Type B pancreatic cell (in vitro differentiated cells): ENCODE results near the gene APBB2. TPM values are rescaled to one million over a fixed set of nuclear protein-coding genes. Genes with fewer than 3 reads are reported as not detected.

Source experiments
- DNase-seq: peaks from one replicate; pipeline ENCODE4 v3.0.0; 2021; ENCODE audit warnings: mixed read lengths; ENCODE audit not compliant: unreplicated experiment; ENCODE audit errors: extremely low spot score
- H3K27ac Mint-ChIP-seq: 2 replicates; pipeline ENCODE4 v1.8.0; 2021; ENCODE audit warnings: mild to moderate bottlenecking, mixed read lengths
- H3K27me3 Mint-ChIP-seq: 2 replicates; pipeline ENCODE4 v1.8.0; 2021; ENCODE audit warnings: mixed read lengths
- H3K36me3 Mint-ChIP-seq: 2 replicates; pipeline ENCODE4 v1.8.0; 2021; ENCODE audit warnings: mixed read lengths
- H3K4me1 Mint-ChIP-seq: one replicate; pipeline ENCODE4 v1.8.0; 2021; ENCODE audit warnings: mixed read lengths; ENCODE audit not compliant: unreplicated experiment
- H3K4me3 Mint-ChIP-seq: 2 replicates; pipeline ENCODE4 v1.8.0; 2021; ENCODE audit warnings: mild to moderate bottlenecking, mixed read lengths
- H3K9me3 Mint-ChIP-seq: 2 replicates; pipeline ENCODE4 v1.8.0; 2021; ENCODE audit warnings: mixed read lengths
- long read RNA-seq: library from polyadenylated mRNA; unstranded; transcript quantifications from one replicate; pipeline ENCODE4 v2.0.0, GENCODE V29; 2020
- total RNA-seq: library from RNA; stranded (reverse); gene quantifications from 2 replicates; pipeline ENCODE4 v1.2.1, GENCODE V29; 2021; ENCODE audit warnings: low replicate concordance
- TF ChIP-seq, protein P1 (sequence below): fragments of 200-600 bp; sonication (generic); conservative IDR thresholded peaks from 2 replicates; pipeline ENCODE4 v1.5.0; 2021; ENCODE audit warnings: antibody characterized with exemption, mild to moderate bottlenecking

The APBB2 gene
- total RNA-seq: 18.6 and 33.3 TPM in 2 replicates
- long read RNA-seq, partial matches to known transcripts: 5 of 23 reads
- long read RNA-seq, other reads (novel, unspliced or antisense): 13 of 23 reads

DNA sequence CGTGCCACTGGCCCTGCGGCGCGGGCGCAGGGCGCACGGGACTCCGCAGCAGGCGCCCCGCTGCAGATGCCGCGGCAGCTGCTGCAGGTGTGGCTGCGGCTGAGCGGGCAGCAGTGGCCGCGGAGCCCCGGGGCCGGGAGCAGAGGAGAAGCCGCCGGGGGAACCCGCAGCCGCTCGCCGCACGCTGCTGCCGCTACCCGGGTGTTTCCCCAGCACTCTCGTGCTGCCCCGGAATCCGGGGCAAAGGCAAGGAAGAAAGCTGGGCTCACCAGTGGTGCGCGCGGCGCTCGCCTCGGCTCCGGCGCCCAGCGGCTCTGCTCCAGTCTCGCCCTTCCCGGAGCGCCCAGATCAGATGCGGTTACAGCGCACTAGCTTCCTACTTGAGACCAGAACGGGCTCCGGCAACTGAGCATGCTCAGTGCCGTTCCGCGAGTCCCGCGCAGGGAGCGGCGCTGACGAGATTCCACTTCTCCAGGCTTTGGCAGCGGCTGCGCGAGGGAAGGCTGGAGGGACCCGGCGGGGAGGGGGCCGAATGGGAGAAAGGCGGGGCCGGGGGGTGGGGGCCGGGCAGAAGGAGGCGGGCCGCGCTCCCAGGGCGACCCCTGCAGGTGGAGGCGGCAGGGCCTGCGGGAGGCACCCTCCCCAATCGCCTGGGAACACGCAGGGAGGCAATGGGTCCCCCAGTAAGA, at the start of gene APBB2:
TSS of gene APBB2 (minus strand) at position 407 of the 689 bp plus-strand sequence. CDS start 181,288 bp downstream, outside the sequence.
- H3K4me1 Mint-ChIP-seq: peaks cover 22% of the 10 kb centered on the region
- peaks cover 19% of the 10 kb centered on the region for H3K27me3 Mint-ChIP-seq
- H3K36me3 Mint-ChIP-seq: no peaks in the 10 kb centered on the region
- peak within 1 kb of the TSS; percentile 95 for H3K4me3 Mint-ChIP-seq
- TF ChIP-seq, protein P1, sequence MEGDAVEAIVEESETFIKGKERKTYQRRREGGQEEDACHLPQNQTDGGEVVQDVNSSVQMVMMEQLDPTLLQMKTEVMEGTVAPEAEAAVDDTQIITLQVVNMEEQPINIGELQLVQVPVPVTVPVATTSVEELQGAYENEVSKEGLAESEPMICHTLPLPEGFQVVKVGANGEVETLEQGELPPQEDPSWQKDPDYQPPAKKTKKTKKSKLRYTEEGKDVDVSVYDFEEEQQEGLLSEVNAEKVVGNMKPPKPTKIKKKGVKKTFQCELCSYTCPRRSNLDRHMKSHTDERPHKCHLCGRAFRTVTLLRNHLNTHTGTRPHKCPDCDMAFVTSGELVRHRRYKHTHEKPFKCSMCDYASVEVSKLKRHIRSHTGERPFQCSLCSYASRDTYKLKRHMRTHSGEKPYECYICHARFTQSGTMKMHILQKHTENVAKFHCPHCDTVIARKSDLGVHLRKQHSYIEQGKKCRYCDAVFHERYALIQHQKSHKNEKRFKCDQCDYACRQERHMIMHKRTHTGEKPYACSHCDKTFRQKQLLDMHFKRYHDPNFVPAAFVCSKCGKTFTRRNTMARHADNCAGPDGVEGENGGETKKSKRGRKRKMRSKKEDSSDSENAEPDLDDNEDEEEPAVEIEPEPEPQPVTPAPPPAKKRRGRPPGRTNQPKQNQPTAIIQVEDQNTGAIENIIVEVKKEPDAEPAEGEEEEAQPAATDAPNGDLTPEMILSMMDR: peak; percentile 85
- H3K27ac Mint-ChIP-seq: peak within 1 kb of the TSS; percentile 78
- DNase-seq: peak; percentile 96
- H3K9me3 Mint-ChIP-seq: no peaks in the 10 kb centered on the region

DNA sequence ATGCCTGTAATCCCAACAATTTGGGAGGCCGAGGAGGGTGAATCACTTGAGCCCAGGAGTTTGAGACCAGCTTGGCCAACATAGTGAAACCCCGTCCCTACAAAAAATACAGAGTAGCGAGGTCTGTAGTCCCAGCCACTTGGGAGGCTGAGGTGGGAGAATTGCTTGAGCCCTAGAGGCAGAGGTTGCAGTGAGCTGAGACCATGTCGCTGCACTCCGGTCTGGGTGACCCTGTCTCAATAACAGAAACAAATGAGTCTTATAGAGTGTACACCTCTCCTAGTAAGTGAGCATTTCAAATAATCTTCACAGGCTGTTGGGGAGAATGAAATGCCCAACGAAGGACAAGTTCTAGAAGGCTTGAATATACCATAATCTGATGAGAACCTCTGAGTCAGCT, 47.9 kb upstream of the APBB2 start:
- no peak overlapping the region for H3K4me3 Mint-ChIP-seq
- peaks cover 12% of the 10 kb centered on the region for H3K27me3 Mint-ChIP-seq
- no peak for DNase-seq
- H3K36me3 Mint-ChIP-seq: peaks cover 28% of the 10 kb centered on the region
- H3K9me3 Mint-ChIP-seq: no peaks in the 10 kb centered on the region
- TF ChIP-seq, protein P1: no peak
- H3K27ac Mint-ChIP-seq: no peak overlapping the region
- H3K4me1 Mint-ChIP-seq: peaks cover 13% of the 10 kb centered on the region

DNA sequence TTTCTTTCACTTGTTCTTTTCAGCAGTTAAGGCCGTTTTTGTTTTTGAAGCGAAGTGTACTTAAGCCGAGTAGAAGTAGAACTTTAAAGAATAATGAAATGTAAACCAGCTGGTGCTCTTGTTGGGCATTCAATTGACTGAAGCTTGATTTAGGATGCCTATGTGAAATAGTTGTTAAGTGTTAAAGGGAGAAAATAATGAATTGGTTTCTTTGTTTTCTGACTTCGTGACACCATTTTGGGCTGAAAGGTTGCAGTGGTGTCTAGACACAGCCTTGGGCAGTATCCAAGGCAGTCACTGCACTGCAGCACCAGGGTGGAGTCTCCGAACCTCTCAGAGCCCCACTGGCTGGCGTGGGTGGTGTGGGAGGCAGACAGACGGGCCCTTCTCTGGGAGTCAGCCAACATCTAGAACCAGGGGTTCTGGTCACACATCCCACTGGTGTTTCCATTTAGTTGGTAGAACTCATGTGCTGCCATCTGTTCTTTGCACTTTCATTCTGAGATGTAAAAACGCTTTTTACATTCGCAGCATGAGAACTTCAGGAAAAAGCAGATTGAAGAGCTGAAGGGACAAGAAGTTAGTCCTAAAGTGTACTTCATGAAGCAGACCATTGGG, 45.9 kb upstream of the APBB2 start:
- Mint-ChIP-seq H3K36me3 (peaks cover 17% of the 10 kb centered on the region), H3K27me3 (peaks cover 26% of the 10 kb centered on the region), H3K9me3 (no peaks in the 10 kb centered on the region), H3K27ac (no peak overlapping the region), H3K4me3 (peak overlapping the region; percentile 31), H3K4me1 (peaks cover 21% of the 10 kb centered on the region)
- TF ChIP-seq, protein P1: no peak
- no peak for DNase-seq

DNA sequence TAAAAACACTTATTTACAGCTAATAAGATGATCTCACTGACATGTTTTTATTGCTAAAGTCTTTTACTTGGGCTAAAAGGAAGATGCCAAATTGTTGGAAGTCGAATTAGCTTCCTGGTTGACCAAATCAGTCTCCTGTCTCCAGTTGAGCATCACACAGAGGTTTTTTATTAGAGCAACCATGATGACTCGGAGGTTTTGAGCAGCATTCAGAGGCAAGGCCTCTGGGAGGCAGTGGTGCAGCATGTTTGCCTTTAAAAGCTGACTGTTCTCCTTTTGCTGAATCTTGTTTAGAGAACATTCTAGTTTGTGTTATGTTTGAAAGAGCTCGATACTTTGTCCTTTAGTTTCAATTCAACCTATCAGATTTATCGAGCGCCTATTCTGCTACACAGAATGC, 44.4 kb upstream of the APBB2 start:
- TF ChIP-seq, protein P1: peak; percentile 66
- DNase-seq: no peak
- Mint-ChIP-seq H3K4me1 (peaks cover 21% of the 10 kb centered on the region), H3K9me3 (no peaks in the 10 kb centered on the region), H3K27ac (peak overlapping the region; percentile 27), H3K4me3 (peak overlapping the region; percentile 92), H3K36me3 (peaks cover 17% of the 10 kb centered on the region), H3K27me3 (peaks cover 29% of the 10 kb centered on the region)

DNA sequence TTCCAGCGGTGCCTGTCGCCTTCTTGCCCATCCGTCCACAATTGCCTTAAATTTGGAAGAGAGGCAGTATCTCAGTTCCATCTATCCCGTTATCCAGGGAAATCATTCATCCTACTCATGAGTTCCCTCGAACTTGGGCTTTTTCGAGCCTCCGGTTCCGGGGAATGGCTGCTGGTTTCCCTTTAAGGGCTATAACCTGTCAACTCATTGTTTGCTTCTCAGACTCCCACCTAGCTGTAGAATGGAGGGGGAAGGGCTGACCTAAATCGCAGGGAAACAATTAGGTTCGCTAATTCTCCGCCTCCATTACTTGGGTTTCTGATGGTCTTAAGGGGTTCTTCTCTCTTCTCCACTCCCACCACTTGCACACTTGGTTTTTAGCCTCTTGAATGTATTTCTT, 43.6 kb upstream of the APBB2 start:
- Mint-ChIP-seq H3K4me1 (peaks cover 21% of the 10 kb centered on the region), H3K4me3 (peak overlapping the region; percentile 92), H3K27me3 (peaks cover 29% of the 10 kb centered on the region), H3K27ac (peak overlapping the region; percentile 61), H3K9me3 (no peaks in the 10 kb centered on the region), H3K36me3 (peaks cover 13% of the 10 kb centered on the region)
- TF ChIP-seq, protein P1: no peak
- DNase-seq: no peak
